Measurements from ENCODE around the gene SSC5D. TPM values are rescaled to one million over a fixed set of nuclear protein-coding genes. Genes with fewer than 3 reads are reported as not detected.

Gene SSC5D
- total RNA-seq, 1 donor from 2014 or later, result 0.71 TPM

DNA sequence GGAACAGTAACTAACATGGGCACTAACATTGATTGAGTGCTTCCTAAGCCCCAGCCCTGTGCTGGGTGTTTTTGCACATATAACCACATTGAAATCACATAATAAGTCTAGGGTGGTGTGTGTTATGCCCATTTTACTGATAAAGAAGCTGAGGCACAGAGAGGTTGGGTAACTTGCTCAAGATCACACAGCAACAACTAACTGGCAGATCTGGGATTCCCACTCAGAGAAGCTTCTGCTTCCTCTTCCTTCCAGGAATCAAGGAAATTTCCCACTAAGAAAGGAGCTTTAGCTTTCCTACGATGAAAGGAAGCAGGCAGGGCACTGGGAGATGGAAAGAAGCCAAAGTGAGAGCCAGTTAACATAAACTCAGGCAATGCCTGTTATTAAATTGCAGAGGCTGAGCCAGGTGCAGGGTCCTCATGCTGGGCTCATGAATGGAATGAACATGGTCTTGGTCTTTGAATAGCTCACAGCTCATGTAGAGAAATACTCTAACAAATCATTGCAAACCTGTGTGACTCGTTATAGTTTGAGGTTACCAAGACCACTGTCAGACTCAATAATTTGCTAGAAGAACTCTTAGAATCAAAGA, 10.1 kb downstream of the SSC5D start:
- Mint-ChIP-seq H3K27me3 (ENCODE audit: low read depth) (no peaks in the 10 kb centered on the region), H3K36me3 (ENCODE audit: low read depth) (peaks cover 4% of the 10 kb centered on the region), H3K4me1 (ENCODE audit: low read depth) (peaks cover 11% of the 10 kb centered on the region), H3K27ac (no peak overlapping the region), H3K4me3 (ENCODE audit: low read depth) (no peak overlapping the region), H3K9me3 (peaks cover 4% of the 10 kb centered on the region)
- intact Hi-C loops (cut with micrococcal nuclease), result no loop called here
- no peak for DNase-seq (ENCODE audit: low spot score)

DNA sequence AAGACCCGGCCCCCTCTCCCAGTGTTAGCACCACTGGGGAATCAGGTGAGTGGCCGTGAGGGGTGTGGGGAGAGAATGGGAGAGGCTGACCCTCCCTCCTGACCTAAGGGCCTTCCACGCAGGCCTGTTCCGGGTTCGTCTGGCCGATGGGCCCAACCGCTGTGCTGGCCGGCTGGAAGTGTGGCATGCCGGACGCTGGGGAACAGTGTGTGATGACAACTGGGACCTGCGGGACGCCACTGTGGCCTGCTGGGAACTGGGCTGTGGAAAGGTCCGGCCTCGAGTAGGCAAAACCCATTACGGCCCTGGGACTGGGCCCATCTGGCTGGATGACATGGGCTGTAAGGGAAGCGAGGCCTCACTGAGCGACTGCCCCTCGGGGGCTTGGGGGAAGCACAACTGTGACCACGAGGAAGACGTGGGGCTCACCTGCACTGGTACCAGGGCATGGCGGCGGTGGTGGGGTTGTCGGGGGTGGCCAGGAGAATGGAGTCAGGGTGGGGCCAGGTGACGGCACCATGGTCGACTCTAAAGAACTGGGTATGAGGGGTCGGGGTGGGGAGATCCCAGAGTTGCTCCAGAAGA, 12.2 kb downstream of the SSC5D start:
- peaks cover 1% of the 10 kb centered on the region for H3K27me3 Mint-ChIP-seq (ENCODE audit: low read depth)
- no peak for DNase-seq (ENCODE audit: low spot score)
- peaks cover 15% of the 10 kb centered on the region for H3K4me1 Mint-ChIP-seq (ENCODE audit: low read depth)
- peaks cover 6% of the 10 kb centered on the region for H3K36me3 Mint-ChIP-seq (ENCODE audit: low read depth)
- H3K9me3 Mint-ChIP-seq, result peaks cover 8% of the 10 kb centered on the region
- no peak overlapping the region for H3K4me3 Mint-ChIP-seq (ENCODE audit: low read depth)
- intact Hi-C loops (cut with micrococcal nuclease), result loop anchor here (5.0 kb wide), 1 partner anchor 358 kb away; no protein-coding TSS in a partner anchor
- no peak overlapping the region for H3K27ac Mint-ChIP-seq

DNA sequence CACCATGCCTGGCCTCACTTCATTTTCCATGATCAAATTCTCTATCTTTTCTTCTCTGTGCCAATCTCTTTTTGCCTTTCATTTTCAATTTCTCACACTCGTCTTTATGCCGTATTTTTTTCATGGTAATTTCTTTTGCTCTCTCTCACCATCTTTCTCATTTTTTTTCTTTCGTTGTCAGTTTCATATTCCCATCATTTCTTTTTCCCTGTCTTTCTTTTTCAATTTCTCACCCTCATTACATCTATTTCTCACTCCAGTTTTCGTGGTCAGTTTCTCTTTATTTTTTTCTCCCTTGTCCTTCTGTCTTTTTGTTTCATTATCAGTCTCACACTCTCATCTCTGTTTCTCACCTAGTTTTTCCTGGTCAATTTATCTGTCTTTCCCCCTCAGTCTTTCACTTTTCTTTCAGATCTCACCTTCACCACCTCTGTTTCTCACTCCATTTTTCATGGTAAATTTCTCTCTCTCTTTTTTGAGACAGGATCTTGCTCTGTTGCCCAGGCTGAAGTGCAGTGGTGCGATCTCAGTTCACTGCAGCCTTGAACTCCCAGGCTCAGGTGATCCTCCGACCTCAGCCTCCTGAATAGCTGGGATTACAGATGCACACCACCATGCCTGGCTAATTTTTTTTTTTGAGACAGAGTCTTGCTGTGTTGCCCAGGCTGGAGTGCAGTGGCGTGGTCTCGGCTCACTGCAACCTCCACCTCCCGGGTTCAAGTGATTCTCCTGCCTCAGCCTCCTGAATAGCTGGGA, 14.1 kb downstream of the SSC5D start:
- peaks cover 8% of the 10 kb centered on the region for H3K9me3 Mint-ChIP-seq
- peaks cover 15% of the 10 kb centered on the region for H3K4me1 Mint-ChIP-seq (ENCODE audit: low read depth)
- no peak for DNase-seq (ENCODE audit: low spot score)
- H3K27me3 Mint-ChIP-seq (ENCODE audit: low read depth), result peaks cover 3% of the 10 kb centered on the region
- H3K4me3 Mint-ChIP-seq (ENCODE audit: low read depth), result peak overlapping the region; percentile 2
- intact Hi-C loops (cut with micrococcal nuclease), result loop anchor here (5.0 kb wide), 1 partner anchor 360 kb away; no protein-coding TSS in a partner anchor
- H3K27ac Mint-ChIP-seq, result peak overlapping the region; percentile 13
- H3K36me3 Mint-ChIP-seq (ENCODE audit: low read depth), result peaks cover 6% of the 10 kb centered on the region

DNA sequence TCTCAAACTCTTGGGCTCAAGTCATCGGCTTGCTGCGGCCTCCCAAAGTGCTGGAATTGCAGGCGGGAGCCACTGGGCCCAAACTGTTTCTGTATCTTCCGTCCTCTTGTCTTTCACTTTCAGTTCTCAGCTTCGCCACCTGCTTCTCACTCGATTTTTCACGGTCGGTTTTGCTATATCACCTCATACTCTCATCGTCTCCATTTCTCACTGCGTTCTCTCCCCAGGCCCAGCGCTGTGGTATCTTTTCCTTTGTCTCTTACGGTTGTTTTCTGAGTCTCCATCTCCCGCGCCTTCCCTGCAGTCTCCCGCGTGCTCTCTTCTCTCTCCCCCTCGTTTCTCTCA, 14.9 kb downstream of the SSC5D start:
- Mint-ChIP-seq H3K27ac (peak overlapping the region; percentile 48), H3K36me3 (ENCODE audit: low read depth) (peaks cover 6% of the 10 kb centered on the region), H3K9me3 (peaks cover 8% of the 10 kb centered on the region), H3K4me3 (ENCODE audit: low read depth) (peak overlapping the region; percentile 75), H3K27me3 (ENCODE audit: low read depth) (peaks cover 3% of the 10 kb centered on the region), H3K4me1 (ENCODE audit: low read depth) (peaks cover 15% of the 10 kb centered on the region)
- DNase-seq (ENCODE audit: low spot score), result no peak
- intact Hi-C loops (cut with micrococcal nuclease), result loop anchor here (1.0 to 5.0 kb wide), 2 partner anchors 36 to 361 kb away; no protein-coding TSS in a partner anchor

DNA sequence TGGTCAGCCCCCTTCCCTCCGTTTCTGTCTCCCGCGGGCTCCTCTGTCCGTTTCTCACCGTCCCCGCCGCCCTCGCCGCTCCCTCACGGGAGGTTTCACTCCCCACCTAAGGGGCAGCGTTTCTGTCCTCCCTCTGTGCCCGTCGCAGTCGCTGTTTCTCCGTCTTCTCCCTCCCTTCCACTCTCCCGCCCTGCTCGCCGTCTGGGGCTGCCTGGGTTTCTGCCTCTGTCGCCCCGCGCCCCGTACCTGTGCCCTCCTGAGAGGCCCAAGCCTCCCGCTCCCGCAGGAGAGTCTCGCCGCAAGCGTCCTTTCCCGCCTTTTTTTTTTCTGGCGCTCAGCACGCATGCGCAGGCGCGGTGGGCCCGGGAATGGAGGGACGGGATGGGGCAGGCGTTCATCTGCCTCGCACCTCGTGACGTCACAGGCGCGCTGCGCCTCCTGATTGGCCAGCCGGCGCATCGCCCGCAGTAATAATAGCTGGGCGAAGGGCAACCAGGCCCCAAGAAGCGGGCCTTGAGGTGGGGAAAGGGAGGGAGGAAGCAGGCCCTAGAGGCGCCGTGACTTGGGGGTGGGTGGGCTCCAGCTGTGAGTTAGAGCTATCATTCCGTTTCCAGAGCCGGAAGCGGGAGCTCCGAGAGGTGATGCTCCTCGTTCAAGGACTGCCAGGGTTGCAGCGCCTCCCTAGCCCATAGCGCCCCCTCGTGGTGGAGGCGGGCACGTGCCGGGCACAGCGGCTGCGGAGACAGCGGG, 15.4 kb downstream of the SSC5D start:
- Mint-ChIP-seq H3K4me1 (ENCODE audit: low read depth) (peaks cover 15% of the 10 kb centered on the region), H3K27me3 (ENCODE audit: low read depth) (peaks cover 3% of the 10 kb centered on the region), H3K27ac (peak overlapping the region; percentile 75), H3K9me3 (peaks cover 8% of the 10 kb centered on the region), H3K36me3 (ENCODE audit: low read depth) (peaks cover 6% of the 10 kb centered on the region), H3K4me3 (ENCODE audit: low read depth) (peak overlapping the region; percentile 75)
- peak; percentile 90 for DNase-seq (ENCODE audit: low spot score)
- intact Hi-C loops (cut with micrococcal nuclease), result loop anchor here (1.0 to 5.0 kb wide), 2 partner anchors 36 to 361 kb away; no protein-coding TSS in a partner anchor

DNA sequence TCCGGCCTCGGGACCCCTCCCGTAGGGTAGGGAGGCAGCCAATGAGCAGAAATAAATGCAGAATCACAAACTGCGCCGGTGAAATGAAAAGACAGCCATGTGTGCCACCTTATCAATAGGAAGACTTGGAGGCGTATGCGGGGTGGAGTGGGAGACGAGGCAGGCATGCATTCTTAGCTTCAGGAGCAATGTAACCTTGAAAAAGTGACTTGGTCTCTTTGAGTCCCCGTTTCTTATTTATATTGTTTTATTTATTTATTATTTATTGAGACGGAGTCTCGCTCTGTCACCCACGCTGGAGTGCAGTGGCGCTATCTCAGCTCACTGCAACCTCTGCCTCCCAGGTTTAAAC, 16.0 kb downstream of the SSC5D start:
- Mint-ChIP-seq H3K27ac (no peak overlapping the region), H3K4me3 (ENCODE audit: low read depth) (peak overlapping the region; percentile 75), H3K27me3 (ENCODE audit: low read depth) (peaks cover 5% of the 10 kb centered on the region), H3K36me3 (ENCODE audit: low read depth) (peaks cover 6% of the 10 kb centered on the region), H3K4me1 (ENCODE audit: low read depth) (peaks cover 15% of the 10 kb centered on the region), H3K9me3 (peaks cover 8% of the 10 kb centered on the region)
- intact Hi-C loops (cut with micrococcal nuclease), result loop anchor here (5.0 kb wide), 1 partner anchor 362 kb away; no protein-coding TSS in a partner anchor
- DNase-seq (ENCODE audit: low spot score), result no peak

DNA sequence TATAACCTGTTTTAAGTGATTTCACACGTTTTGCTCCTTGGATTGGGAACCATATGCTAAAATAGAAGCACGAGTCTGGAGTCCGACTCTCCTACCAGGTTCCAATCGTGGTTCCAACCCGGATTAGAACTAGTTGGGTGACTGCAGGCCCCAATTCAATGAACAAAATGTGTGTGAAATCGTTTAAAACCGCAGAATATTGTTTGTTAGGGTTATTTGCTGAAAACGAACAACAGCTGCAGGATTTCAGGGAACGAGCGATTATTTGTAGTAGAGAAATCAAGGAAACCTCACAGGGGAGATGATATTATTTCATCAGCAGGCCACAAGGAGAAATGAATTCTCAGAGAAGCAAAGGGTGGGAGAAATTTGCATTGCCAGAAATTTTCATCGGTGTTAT, 16.7 kb downstream of the SSC5D start:
- no peak for DNase-seq (ENCODE audit: low spot score)
- peaks cover 8% of the 10 kb centered on the region for H3K9me3 Mint-ChIP-seq
- intact Hi-C loops (cut with micrococcal nuclease), result loop anchor here (5.0 kb wide), 1 partner anchor 363 kb away; no protein-coding TSS in a partner anchor
- H3K4me3 Mint-ChIP-seq (ENCODE audit: low read depth), result no peak overlapping the region
- H3K4me1 Mint-ChIP-seq (ENCODE audit: low read depth), result peaks cover 15% of the 10 kb centered on the region
- peaks cover 6% of the 10 kb centered on the region for H3K27me3 Mint-ChIP-seq (ENCODE audit: low read depth)
- no peak overlapping the region for H3K27ac Mint-ChIP-seq
- H3K36me3 Mint-ChIP-seq (ENCODE audit: low read depth), result peaks cover 6% of the 10 kb centered on the region

DNA sequence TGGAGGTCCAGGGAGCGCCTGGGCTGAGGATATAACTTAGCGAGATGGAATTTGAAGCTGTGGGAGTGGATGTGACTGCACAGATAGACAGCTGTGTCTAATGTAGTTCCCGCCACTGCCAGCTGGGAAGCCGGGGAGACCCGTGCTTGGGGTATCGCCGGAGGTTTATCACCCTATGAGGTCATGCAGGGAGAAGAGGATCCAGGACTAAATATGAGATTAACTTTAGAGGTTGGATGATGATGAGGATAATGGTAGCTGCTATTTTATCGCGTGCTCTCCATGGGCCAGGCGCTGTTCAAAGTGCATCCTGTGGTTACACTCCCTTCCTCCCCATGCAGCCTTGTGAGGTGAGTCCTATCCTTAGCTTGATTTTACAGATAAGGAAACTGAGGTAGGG, 19.9 kb downstream of the SSC5D start:
- H3K27ac Mint-ChIP-seq, result no peak overlapping the region
- H3K36me3 Mint-ChIP-seq (ENCODE audit: low read depth), result peaks cover 5% of the 10 kb centered on the region
- no peak for DNase-seq (ENCODE audit: low spot score)
- H3K27me3 Mint-ChIP-seq (ENCODE audit: low read depth), result peaks cover 9% of the 10 kb centered on the region
- H3K9me3 Mint-ChIP-seq, result peaks cover 6% of the 10 kb centered on the region
- intact Hi-C loops (cut with micrococcal nuclease), result no loop called here
- H3K4me1 Mint-ChIP-seq (ENCODE audit: low read depth), result peaks cover 6% of the 10 kb centered on the region
- no peak overlapping the region for H3K4me3 Mint-ChIP-seq (ENCODE audit: low read depth)

DNA sequence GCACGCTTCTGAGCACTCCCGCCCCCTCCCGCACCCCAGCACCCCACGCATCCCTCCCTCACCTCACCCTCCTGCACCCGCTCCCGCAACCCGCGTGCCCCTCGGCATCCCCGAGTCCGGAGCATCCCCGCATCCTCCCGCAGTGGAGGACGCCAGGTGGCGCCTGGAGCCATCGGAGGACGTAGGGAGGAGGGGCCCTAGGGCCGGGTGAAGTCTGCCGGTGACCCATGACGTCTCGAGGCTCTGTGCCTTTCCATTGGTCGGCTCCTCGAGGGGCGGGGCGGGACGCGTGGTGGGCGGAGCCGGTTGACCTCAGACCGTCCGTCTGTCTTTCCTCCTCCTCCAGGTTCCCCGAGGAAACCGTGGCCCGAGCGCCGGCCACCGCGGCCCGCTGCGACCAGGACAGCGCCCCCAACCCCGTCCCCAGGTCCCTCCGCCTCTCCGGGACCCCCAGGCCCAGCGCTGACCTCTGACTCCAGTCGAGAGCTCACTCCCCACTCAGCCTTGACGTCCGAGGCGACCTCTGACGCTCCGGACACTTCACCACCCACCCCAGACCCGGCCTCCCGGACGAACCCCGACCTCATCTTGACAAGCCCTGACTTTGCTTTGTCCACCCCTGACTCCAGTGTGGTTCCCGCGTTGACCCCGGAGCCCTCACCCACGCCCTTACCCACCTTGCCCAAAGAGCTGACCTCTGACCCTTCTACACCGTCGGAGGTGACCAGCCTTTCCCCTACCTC, 28.8 kb downstream of the SSC5D start:
- peak; percentile 86 for DNase-seq (ENCODE audit: low spot score)
- no peaks in the 10 kb centered on the region for H3K36me3 Mint-ChIP-seq (ENCODE audit: low read depth)
- H3K27me3 Mint-ChIP-seq (ENCODE audit: low read depth), result peaks cover 3% of the 10 kb centered on the region
- H3K4me1 Mint-ChIP-seq (ENCODE audit: low read depth), result peaks cover 2% of the 10 kb centered on the region
- H3K9me3 Mint-ChIP-seq, result no peaks in the 10 kb centered on the region
- peak overlapping the region; percentile 67 for H3K4me3 Mint-ChIP-seq (ENCODE audit: low read depth)
- intact Hi-C loops (cut with micrococcal nuclease), result loop anchor here (1.0 kb wide), 2 partner anchors 89 to 114 kb away; no protein-coding TSS in a partner anchor
- H3K27ac Mint-ChIP-seq, result peak overlapping the region; percentile 59

DNA sequence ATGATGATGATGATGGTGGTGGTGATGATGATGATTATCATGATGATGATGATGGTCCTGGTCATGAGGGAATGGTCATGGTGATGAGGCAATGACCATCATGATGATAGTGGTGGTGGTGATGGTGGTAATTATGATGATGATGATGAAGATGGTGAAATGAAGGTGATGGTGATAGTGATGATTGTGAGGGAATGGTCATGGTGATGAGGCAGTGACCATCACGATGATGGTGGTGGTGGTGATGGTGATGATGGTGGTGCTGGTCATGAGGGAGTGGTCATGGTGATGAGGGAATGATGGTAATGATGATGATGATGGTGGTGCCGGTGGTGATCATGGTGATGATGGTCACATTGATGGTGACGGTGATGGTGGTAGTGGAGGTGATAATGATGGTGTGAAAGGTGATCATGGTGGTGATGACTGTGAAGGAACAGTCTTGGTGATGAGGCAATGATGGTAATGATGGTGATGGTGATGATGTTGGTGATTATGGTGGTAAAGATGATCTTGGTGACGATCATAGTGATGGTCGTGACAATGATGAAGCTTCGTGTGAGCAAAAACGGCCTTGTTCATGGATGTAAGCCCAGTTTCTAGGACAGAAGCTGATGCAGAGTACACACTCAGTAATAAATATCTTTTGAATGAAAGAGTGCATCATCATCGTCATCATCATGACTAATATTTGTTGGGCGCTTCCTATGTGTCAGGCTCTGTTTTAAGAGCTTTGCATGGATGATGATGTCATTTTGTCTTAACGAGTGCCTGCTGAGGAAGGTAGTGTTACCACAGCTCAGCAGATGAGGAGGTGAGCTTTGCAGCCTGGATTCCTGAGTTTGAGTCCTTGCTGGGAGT, 31.4 kb downstream of the SSC5D start:
- intact Hi-C loops (cut with micrococcal nuclease), result no loop called here
- no peak overlapping the region for H3K27ac Mint-ChIP-seq
- no peaks in the 10 kb centered on the region for H3K9me3 Mint-ChIP-seq
- H3K4me1 Mint-ChIP-seq (ENCODE audit: low read depth), result peaks cover 2% of the 10 kb centered on the region
- no peaks in the 10 kb centered on the region for H3K36me3 Mint-ChIP-seq (ENCODE audit: low read depth)
- no peak overlapping the region for H3K4me3 Mint-ChIP-seq (ENCODE audit: low read depth)
- H3K27me3 Mint-ChIP-seq (ENCODE audit: low read depth), result no peaks in the 10 kb centered on the region
- DNase-seq (ENCODE audit: low spot score), result no peak

DNA sequence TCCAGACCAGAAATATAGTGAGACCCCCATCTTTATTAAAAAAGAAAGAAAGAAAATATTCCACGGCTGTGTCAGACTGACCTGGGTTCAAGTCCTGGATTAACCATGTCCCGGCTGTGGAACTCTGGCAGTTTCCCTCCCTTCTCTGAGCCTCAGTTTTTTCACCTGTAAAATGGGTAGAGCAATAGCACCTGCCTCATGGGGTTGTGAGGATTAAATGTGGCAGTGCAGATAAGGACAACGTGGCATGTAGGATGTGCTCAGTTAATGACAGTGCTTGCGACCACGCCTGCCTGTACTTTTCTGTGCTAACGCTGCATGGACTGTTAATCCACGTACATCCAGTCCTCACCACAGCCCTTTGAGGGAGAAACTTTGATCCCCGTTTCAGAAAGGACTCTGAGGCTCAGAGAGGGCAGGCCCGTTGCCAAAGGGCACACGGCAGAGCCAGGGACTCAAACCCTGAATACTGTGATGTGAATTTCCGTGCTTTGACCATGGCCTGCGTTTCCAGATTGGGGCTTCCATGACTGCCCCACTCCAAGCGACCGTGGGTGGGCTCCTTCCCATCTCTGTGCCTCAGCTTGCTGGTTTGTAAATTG, 32.6 kb downstream of the SSC5D start:
- no peak overlapping the region for H3K27ac Mint-ChIP-seq
- H3K36me3 Mint-ChIP-seq (ENCODE audit: low read depth), result no peaks in the 10 kb centered on the region
- H3K4me3 Mint-ChIP-seq (ENCODE audit: low read depth), result no peak overlapping the region
- DNase-seq (ENCODE audit: low spot score), result no peak
- intact Hi-C loops (cut with micrococcal nuclease), result no loop called here
- H3K4me1 Mint-ChIP-seq (ENCODE audit: low read depth), result peaks cover 2% of the 10 kb centered on the region
- H3K27me3 Mint-ChIP-seq (ENCODE audit: low read depth), result no peaks in the 10 kb centered on the region
- no peaks in the 10 kb centered on the region for H3K9me3 Mint-ChIP-seq

All from activated T-helper 2 cell treated with anti-CD3 and anti-CD28 coated beads, Interferon-gamma antibody, Interleukin-2, Interleukin-4, amounts not matched to agents 10 μg/mL and 5 μg/mL and 100 μg/mL, durations not matched to agents 14 hours and 24 hours and 36 hours (primary cell).